GM03348 (cell line): ENCODE results near the gene ANKRD49.

Experiments
- DNase-seq: peaks from one replicate; pipeline ENCODE4 v3.0.0; 2012; ENCODE audit warnings: low spot score

ANKRD49 gene

DNA sequence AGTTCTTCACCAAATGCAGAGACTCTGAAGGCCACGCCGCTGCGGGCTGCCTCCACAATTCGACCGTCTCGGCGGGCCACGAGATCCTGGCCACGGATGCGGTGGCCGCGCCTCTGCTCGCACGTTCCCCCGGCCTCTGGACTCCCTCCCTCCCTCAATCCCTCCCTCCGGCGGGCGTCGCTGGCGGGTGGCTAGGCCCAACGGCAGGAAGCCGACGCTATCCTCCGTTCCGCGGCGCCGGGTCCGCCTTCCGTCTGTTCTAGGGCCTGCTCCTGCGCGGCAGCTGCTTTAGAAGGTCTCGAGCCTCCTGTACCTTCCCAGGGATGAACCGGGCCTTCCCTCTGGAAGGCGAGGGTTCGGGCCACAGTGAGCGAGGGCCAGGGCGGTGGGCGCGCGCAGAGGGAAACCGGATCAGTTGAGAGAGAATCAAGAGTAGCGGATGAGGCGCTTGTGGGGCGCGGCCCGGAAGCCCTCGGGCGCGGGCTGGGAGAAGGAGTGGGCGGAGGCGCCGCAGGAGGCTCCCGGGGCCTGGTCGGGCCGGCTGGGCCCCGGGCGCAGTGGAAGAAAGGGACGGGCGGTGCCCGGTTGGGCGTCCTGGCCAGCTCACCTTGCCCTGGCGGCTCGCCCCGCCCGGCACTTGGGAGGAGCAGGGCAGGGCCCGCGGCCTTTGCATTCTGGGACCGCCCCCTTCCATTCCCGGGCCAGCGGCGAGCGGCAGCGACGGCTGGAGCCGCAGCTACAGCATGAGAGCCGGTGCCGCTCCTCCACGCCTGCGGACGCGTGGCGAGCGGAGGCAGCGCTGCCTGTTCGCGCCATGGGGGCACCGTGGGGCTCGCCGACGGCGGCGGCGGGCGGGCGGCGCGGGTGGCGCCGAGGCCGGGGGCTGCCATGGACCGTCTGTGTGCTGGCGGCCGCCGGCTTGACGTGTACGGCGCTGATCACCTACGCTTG lies 50.2 kb downstream of the ANKRD49 start, which contains the start of gene FUT4:
Gene FUT4, plus strand, starts transcription at position 227 of the 951 bp plus-strand sequence. Its CDS starts 213 bp downstream, at position 440.
- peak; percentile 91 for DNase-seq

DNA sequence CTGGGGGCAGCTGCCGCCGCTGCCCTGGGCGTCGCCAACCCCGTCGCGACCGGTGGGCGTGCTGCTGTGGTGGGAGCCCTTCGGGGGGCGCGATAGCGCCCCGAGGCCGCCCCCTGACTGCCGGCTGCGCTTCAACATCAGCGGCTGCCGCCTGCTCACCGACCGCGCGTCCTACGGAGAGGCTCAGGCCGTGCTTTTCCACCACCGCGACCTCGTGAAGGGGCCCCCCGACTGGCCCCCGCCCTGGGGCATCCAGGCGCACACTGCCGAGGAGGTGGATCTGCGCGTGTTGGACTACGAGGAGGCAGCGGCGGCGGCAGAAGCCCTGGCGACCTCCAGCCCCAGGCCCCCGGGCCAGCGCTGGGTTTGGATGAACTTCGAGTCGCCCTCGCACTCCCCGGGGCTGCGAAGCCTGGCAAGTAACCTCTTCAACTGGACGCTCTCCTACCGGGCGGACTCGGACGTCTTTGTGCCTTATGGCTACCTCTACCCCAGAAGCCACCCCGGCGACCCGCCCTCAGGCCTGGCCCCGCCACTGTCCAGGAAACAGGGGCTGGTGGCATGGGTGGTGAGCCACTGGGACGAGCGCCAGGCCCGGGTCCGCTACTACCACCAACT lies 51.0 kb downstream of the ANKRD49 start:
- peak; percentile 44 for DNase-seq

DNA sequence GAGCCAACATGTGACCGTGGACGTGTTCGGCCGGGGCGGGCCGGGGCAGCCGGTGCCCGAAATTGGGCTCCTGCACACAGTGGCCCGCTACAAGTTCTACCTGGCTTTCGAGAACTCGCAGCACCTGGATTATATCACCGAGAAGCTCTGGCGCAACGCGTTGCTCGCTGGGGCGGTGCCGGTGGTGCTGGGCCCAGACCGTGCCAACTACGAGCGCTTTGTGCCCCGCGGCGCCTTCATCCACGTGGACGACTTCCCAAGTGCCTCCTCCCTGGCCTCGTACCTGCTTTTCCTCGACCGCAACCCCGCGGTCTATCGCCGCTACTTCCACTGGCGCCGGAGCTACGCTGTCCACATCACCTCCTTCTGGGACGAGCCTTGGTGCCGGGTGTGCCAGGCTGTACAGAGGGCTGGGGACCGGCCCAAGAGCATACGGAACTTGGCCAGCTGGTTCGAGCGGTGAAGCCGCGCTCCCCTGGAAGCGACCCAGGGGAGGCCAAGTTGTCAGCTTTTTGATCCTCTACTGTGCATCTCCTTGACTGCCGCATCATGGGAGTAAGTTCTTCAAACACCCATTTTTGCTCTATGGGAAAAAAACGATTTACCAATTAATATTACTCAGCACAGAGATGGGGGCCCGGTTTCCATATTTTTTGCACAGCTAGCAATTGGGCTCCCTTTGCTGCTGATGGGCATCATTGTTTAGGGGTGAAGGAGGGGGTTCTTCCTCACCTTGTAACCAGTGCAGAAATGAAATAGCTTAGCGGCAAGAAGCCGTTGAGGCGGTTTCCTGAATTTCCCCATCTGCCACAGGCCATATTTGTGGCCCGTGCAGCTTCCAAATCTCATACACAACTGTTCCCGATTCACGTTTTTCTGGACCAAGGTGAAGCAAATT lies 51.7 kb downstream of the ANKRD49 start:
- peak; percentile 42 for DNase-seq

DNA sequence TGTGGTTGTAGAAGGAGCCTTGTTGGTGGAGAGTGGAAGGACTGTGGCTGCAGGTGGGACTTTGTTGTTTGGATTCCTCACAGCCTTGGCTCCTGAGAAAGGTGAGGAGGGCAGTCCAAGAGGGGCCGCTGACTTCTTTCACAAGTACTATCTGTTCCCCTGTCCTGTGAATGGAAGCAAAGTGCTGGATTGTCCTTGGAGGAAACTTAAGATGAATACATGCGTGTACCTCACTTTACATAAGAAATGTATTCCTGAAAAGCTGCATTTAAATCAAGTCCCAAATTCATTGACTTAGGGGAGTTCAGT lies 52.3 kb downstream of the ANKRD49 start:
- no peak for DNase-seq

DNA sequence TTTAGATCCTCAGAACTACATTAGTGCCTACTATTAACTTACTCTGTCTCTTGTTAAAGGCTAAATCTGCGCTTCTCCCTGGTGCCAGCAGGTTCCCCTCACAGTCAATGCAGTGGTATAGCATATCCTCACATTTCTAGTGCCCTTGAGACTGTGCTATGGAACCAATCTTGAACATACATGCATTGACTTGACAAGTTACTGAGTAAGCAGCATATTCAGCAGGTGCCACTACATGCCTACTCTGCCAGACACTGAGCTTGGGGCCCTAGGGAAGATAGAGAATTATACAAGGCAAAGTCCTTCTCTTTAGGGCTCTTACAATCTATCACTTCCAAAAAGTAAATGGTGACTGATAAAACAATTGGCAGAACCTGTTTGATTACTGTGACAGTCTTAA lies 53.1 kb downstream of the ANKRD49 start:
- no peak for DNase-seq

DNA sequence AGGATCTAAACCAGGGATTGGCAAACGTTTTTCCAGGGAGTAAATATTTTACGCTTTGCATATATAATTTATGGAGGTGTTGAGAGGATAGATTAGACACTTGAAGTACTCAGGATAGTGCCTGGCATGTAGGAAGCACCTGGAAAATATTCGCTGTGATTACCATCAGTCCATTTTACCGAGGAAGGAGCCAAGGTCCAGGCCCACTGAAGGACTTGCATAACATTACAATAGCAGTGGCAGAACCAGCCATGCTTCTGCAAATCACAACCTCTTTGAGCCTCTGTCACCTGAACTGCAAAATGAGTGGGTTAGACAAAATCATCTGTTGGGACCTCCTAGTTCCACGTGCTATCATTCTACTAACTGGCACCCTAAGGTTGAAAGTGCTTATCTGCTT lies 55.4 kb downstream of the ANKRD49 start:
- DNase-seq, result no peak
